HG02759 (cell line): ENCODE data around the gene RARA.
"Not testable (repeated sequence)": the region's sequence is repeated elsewhere in the genome, so short reads cannot be mapped to it uniquely, and the experiment has no call there.

Experiments used
- ATAC-seq: cut with Tn5 transposase; IDR thresholded peaks from one replicate; pipeline ENCODE4 v1.9.1; 2021; ENCODE audit warnings: mild to moderate bottlenecking, moderate library complexity; ENCODE audit not compliant: unreplicated experiment

The RARA gene

GRCh38 chr17:40356990-40357881 lies 48.3 kb downstream of the RARA start:
- ATAC-seq: no peak

- ATAC-seq: no peak
Measured at GRCh38 chr17:40358323-40359038, 49.5 kb downstream of the RARA start.

- no peak for ATAC-seq
Measured at GRCh38 chr17:40360091-40360490, 51.1 kb downstream of the RARA start.

- ATAC-seq: no peak
Measured at GRCh38 chr17:40361063-40361924, 52.3 kb downstream of the RARA start.

GRCh38 chr17:40361925-40362695 lies 53.1 kb downstream of the RARA start:
- ATAC-seq: peak; percentile 8

- peak; percentile 69 for ATAC-seq
Measured at GRCh38 chr17:40362696-40363110, 53.7 kb downstream of the RARA start.

GRCh38 chr17:40363111-40363827 lies 54.3 kb downstream of the RARA start:
- peak; percentile 31 for ATAC-seq

- ATAC-seq: no peak
Measured at GRCh38 chr17:40364121-40364861, 55.3 kb downstream of the RARA start, which contains the start of gene GJD3. TSS of gene GJD3 (minus strand) at chr17:40364737. CDS start at chr17:40363815, 922 bp downstream.

- ATAC-seq: no peak
Measured at GRCh38 chr17:40364906-40365305, 55.9 kb downstream of the RARA start.

GRCh38 chr17:40366076-40366860 lies 57.3 kb downstream of the RARA start:
- no peak for ATAC-seq

- ATAC-seq: no peak
Measured at GRCh38 chr17:40366861-40367518, 58.0 kb downstream of the RARA start.

GRCh38 chr17:40367728-40368127 lies 58.7 kb downstream of the RARA start:
- not testable (repeated sequence) for ATAC-seq

GRCh38 chr17:40369923-40370322 lies 60.9 kb downstream of the RARA start:
- no peak for ATAC-seq

- ATAC-seq: no peak
Measured at GRCh38 chr17:40371261-40371929, 62.4 kb downstream of the RARA start.

GRCh38 chr17:40372031-40372430 lies 63.1 kb downstream of the RARA start:
- no peak for ATAC-seq

- ATAC-seq: not testable (repeated sequence)
Measured at GRCh38 chr17:40372644-40373043, 63.7 kb downstream of the RARA start.

- ATAC-seq: no peak
Measured at GRCh38 chr17:40373324-40373723, 64.3 kb downstream of the RARA start.
